Measurements from ENCODE around the gene LRFN4.
A peak's percentile ranks its signal among the peaks of the same experiment; 100 is the strongest.

Gene LRFN4

GRCh38 chr11:66888282-66888681, 31.4 kb downstream of the LRFN4 start:
- H3K4me1 ChIP-seq, result peaks cover 7% of the 10 kb centered on the region
- in situ Hi-C loops (cut with MboI; ENCODE audit: low sequenced_read_pairs), result no loop called here
- no peaks in the 10 kb centered on the region for H3K36me3 ChIP-seq (replicated peaks)
- no peak for DNase-seq (ENCODE audit: low spot score in 2 of 2)
- H3K27me3 ChIP-seq (ENCODE audit: low read depth), result no peaks in the 10 kb centered on the region
- H3K9me3 ChIP-seq, result no peaks in the 10 kb centered on the region
- H3K4me3 ChIP-seq, result no peak overlapping the region

GRCh38 chr11:66889960-66890359, 33.1 kb downstream of the LRFN4 start:
- Histone ChIP-seq H3K9me3 (no peaks in the 10 kb centered on the region), H3K4me3 (no peak overlapping the region), H3K27me3 (ENCODE audit: low read depth) (no peaks in the 10 kb centered on the region), H3K36me3 (replicated peaks) (no peaks in the 10 kb centered on the region), H3K4me1 (peaks cover 7% of the 10 kb centered on the region)
- in situ Hi-C loops (cut with MboI; ENCODE audit: low sequenced_read_pairs), result no loop called here
- peak; percentile 52 to 66 for DNase-seq (ENCODE audit: low spot score in 2 of 2)

- Histone ChIP-seq H3K27me3 (ENCODE audit: low read depth) (no peaks in the 10 kb centered on the region), H3K4me3 (no peak overlapping the region), H3K36me3 (replicated peaks) (no peaks in the 10 kb centered on the region), H3K9me3 (no peaks in the 10 kb centered on the region), H3K4me1 (peaks cover 7% of the 10 kb centered on the region)
- in situ Hi-C loops (cut with MboI; ENCODE audit: low sequenced_read_pairs), result no loop called here
- DNase-seq (ENCODE audit: low spot score in 2 of 2), result no peak
These were observed 35.2 kb downstream of the LRFN4 start for GRCh38 chr11:66891851-66892660.

GRCh38 chr11:66892911-66893310, 36.0 kb downstream of the LRFN4 start:
- in situ Hi-C loops (cut with MboI; ENCODE audit: low sequenced_read_pairs), result no loop called here
- Histone ChIP-seq H3K4me3 (no peak overlapping the region), H3K36me3 (replicated peaks) (no peaks in the 10 kb centered on the region), H3K9me3 (no peaks in the 10 kb centered on the region), H3K27me3 (ENCODE audit: low read depth) (no peaks in the 10 kb centered on the region), H3K4me1 (peaks cover 7% of the 10 kb centered on the region)
- no peak for DNase-seq (ENCODE audit: low spot score in 2 of 2)

DNA sequence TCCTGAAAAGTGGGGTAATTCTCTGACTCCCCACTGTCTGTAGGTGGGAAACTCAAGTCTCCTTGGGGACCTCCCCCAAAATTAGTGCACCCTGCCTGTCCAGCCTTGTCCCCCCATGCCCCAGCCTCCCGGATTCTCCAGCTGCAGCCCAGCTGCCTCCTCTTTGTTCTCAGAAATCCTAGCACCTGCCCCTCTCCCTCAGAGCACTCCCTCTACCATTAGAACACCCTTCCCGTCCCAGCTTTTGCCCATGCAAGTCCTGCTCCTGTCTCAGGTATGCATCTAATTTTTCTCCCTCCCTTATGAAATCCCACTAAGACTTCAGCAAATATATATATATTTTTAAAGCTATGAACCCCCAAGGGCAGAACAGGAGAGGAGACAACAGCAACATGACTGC, 37.3 kb downstream of the LRFN4 start:
- Histone ChIP-seq H3K36me3 (replicated peaks) (no peaks in the 10 kb centered on the region), H3K9me3 (no peaks in the 10 kb centered on the region), H3K27me3 (ENCODE audit: low read depth) (no peaks in the 10 kb centered on the region), H3K4me3 (no peak overlapping the region), H3K4me1 (peaks cover 7% of the 10 kb centered on the region)
- no peak for DNase-seq (ENCODE audit: low spot score in 2 of 2)
- in situ Hi-C loops (cut with MboI; ENCODE audit: low sequenced_read_pairs), result no loop called here

- DNase-seq (ENCODE audit: low spot score in 2 of 2), result no peak
- H3K4me1 ChIP-seq, result peaks cover 9% of the 10 kb centered on the region
- no peak overlapping the region for H3K4me3 ChIP-seq
- no peaks in the 10 kb centered on the region for H3K9me3 ChIP-seq
- in situ Hi-C loops (cut with MboI; ENCODE audit: low sequenced_read_pairs), result no loop called here
- H3K36me3 ChIP-seq (replicated peaks), result no peaks in the 10 kb centered on the region
- no peaks in the 10 kb centered on the region for H3K27me3 ChIP-seq (ENCODE audit: low read depth)
These were observed 45.1 kb downstream of the LRFN4 start for GRCh38 chr11:66901964-66902390.

DNA sequence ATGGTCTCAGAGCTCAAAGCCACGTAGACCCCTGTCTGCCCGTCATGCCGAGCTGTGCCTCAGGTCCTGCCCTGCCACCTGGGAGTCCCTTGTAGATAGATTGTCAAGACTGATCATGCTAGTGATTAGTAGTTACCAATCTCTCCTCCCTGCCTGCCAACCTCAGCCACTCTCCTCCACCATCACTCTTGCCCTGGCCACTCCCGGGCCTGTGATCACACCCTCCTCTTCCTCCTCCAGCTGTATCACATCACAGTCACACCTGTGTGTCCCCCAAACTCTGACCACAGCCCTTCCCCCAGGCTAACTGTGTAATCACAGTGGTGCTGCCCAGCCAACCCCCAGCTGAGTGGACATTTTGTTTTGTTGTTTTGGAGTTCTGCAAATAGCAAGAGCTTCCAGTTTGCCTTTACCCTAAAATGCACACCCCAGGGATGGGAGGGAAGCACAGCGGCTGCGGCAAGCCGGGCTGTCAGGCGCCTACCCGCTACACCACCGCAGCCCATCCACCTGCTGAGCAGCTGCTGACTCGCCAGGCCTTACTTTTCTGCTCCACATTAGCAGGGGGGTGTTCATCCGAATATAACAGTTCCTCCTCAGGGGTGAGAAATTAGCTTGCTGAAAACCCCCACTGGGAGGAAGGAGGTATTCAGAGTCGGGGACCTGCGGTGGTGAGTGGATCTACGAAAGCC, 45.8 kb downstream of the LRFN4 start:
- Histone ChIP-seq H3K9me3 (no peaks in the 10 kb centered on the region), H3K27me3 (ENCODE audit: low read depth) (no peaks in the 10 kb centered on the region), H3K4me1 (peaks cover 11% of the 10 kb centered on the region), H3K4me3 (no peak overlapping the region), H3K36me3 (replicated peaks) (no peaks in the 10 kb centered on the region)
- in situ Hi-C loops (cut with MboI; ENCODE audit: low sequenced_read_pairs), result no loop called here
- no peak for DNase-seq (ENCODE audit: low spot score in 2 of 2)

- H3K36me3 ChIP-seq (replicated peaks), result no peaks in the 10 kb centered on the region
- peaks cover 19% of the 10 kb centered on the region for H3K4me1 ChIP-seq
- no peaks in the 10 kb centered on the region for H3K9me3 ChIP-seq
- H3K4me3 ChIP-seq, result no peak overlapping the region
- DNase-seq (ENCODE audit: low spot score in 2 of 2), result no peak
- in situ Hi-C loops (cut with MboI; ENCODE audit: low sequenced_read_pairs), result no loop called here
- no peaks in the 10 kb centered on the region for H3K27me3 ChIP-seq (ENCODE audit: low read depth)
These were observed 47.2 kb downstream of the LRFN4 start for GRCh38 chr11:66904055-66904454.

- H3K9me3 ChIP-seq, result no peaks in the 10 kb centered on the region
- no peak overlapping the region for H3K4me3 ChIP-seq
- in situ Hi-C loops (cut with MboI; ENCODE audit: low sequenced_read_pairs), result no loop called here
- H3K27me3 ChIP-seq (ENCODE audit: low read depth), result no peaks in the 10 kb centered on the region
- DNase-seq (ENCODE audit: low spot score in 2 of 2), result no peak
- H3K36me3 ChIP-seq (replicated peaks), result no peaks in the 10 kb centered on the region
- peaks cover 19% of the 10 kb centered on the region for H3K4me1 ChIP-seq
These were observed 47.7 kb downstream of the LRFN4 start for GRCh38 chr11:66904561-66904960.

DNA sequence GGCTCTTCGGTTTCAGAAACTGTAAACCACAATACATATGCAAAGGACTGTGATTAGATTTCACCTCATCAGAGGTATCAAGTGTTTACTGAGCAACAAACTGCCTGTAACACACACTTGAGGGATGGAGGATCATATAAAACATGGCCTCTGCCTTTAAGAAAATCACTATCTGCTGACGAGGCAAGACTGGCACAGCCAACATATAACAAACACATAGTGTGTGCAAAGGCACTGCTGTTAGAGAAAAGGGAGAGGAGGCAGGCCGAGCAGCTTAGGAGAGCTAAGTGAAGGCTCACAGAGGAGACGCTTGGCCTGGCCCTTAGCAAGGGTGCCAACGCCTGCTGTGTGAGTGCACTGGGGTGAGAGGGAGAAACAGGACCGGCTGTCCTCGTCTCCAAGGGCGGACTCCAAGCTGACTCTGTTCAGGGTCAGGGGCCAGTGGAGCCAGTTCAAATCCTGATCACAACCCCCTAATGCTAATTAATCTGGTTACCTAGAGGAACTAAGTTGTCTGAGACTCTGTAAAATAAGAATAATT, 48.2 kb downstream of the LRFN4 start:
- in situ Hi-C loops (cut with MboI; ENCODE audit: low sequenced_read_pairs), result no loop called here
- DNase-seq (ENCODE audit: low spot score in 2 of 2), result no peak
- Histone ChIP-seq H3K4me3 (no peak overlapping the region), H3K4me1 (peaks cover 19% of the 10 kb centered on the region), H3K27me3 (ENCODE audit: low read depth) (no peaks in the 10 kb centered on the region), H3K9me3 (no peaks in the 10 kb centered on the region), H3K36me3 (replicated peaks) (no peaks in the 10 kb centered on the region)

DNA sequence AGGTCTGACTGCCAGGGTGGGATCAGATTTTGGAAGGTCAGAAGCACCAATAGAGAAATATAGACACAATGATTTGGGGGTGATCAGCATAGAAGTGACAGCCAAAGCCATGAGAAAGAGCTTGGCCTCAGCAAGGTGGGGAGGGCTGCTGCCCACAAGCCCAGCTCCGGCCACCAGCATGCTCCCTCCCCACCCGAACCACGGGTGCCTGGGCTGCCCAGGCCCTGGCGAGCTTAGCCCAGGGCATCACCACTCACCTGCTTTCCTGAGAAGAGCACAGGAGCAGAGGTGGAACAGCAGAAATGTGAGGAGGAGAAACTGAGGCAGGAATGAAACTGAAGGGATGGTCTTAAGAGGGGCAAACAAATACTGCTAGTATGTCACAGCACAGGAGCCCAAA, 48.8 kb downstream of the LRFN4 start:
- in situ Hi-C loops (cut with MboI; ENCODE audit: low sequenced_read_pairs), result no loop called here

GRCh38 chr11:66906061-66906733, 49.3 kb downstream of the LRFN4 start:
- H3K36me3 ChIP-seq (replicated peaks), result no peaks in the 10 kb centered on the region
- no peaks in the 10 kb centered on the region for H3K27me3 ChIP-seq (ENCODE audit: low read depth)
- H3K4me3 ChIP-seq, result no peak overlapping the region
- H3K9me3 ChIP-seq, result no peaks in the 10 kb centered on the region
- H3K4me1 ChIP-seq, result peaks cover 19% of the 10 kb centered on the region
- DNase-seq (ENCODE audit: low spot score in 2 of 2), result no peak
- in situ Hi-C loops (cut with MboI; ENCODE audit: low sequenced_read_pairs), result no loop called here

More for the DNA sequence above, 48.8 kb downstream of the LRFN4 start:
- Histone ChIP-seq H3K36me3 (replicated peaks) (no peaks in the 10 kb centered on the region), H3K9me3 (no peaks in the 10 kb centered on the region), H3K4me3 (no peak overlapping the region), H3K4me1 (peaks cover 19% of the 10 kb centered on the region), H3K27me3 (ENCODE audit: low read depth) (no peaks in the 10 kb centered on the region)
- no peak for DNase-seq (ENCODE audit: low spot score in 2 of 2)

GRCh38 chr11:66907751-66908630, 51.1 kb downstream of the LRFN4 start:
- in situ Hi-C loops (cut with MboI; ENCODE audit: low sequenced_read_pairs), result no loop called here
- Histone ChIP-seq H3K9me3 (no peaks in the 10 kb centered on the region), H3K27me3 (ENCODE audit: low read depth) (no peaks in the 10 kb centered on the region), H3K36me3 (replicated peaks) (no peaks in the 10 kb centered on the region), H3K4me1 (peaks cover 19% of the 10 kb centered on the region), H3K4me3 (no peak overlapping the region)
- DNase-seq (ENCODE audit: low spot score in 2 of 2), result peak; percentile 66 to 72
